GM21786 (cell line): ENCODE results near the gene C3orf52.
"Not testable (repeated sequence)": the region's sequence is repeated elsewhere in the genome, so short reads cannot be mapped to it uniquely, and the experiment has no call there.

ENCODE experiments used
- ATAC-seq: cut with Tn5 transposase; IDR thresholded peaks from one replicate; pipeline ENCODE4 v1.9.1; 2021; ENCODE audit not compliant: unreplicated experiment

Gene C3orf52

GRCh38 chr3:112086076-112086854, at the start of gene C3orf52:
Gene C3orf52 (plus strand): TSS chr3:112086389. CDS start chr3:112086408, 19 bp downstream.
- ATAC-seq, result peak; percentile 85

GRCh38 chr3:112037194-112037593, 49.0 kb upstream of the C3orf52 start:
- not testable (repeated sequence) for ATAC-seq

- ATAC-seq, result no peak
Observed at GRCh38 chr3:112038863-112039262, 47.3 kb upstream of the C3orf52 start.

GRCh38 chr3:112041321-112041720, 44.9 kb upstream of the C3orf52 start:
- ATAC-seq, result no peak

GRCh38 chr3:112042842-112043280, 43.3 kb upstream of the C3orf52 start:
- ATAC-seq, result no peak

GRCh38 chr3:112043621-112044201, 42.5 kb upstream of the C3orf52 start:
- ATAC-seq, result peak; percentile 92

GRCh38 chr3:112046599-112046998, 39.6 kb upstream of the C3orf52 start:
- no peak for ATAC-seq

- ATAC-seq, result no peak
Observed at GRCh38 chr3:112047264-112047663, 38.9 kb upstream of the C3orf52 start.

- ATAC-seq, result no peak
Observed at GRCh38 chr3:112048911-112049310, 37.3 kb upstream of the C3orf52 start.

- no peak for ATAC-seq
Observed at GRCh38 chr3:112053229-112053628, 33.0 kb upstream of the C3orf52 start.

GRCh38 chr3:112056451-112056929, 29.7 kb upstream of the C3orf52 start:
- ATAC-seq, result no peak

GRCh38 chr3:112059497-112059896, 26.7 kb upstream of the C3orf52 start:
- no peak for ATAC-seq

- no peak for ATAC-seq
Observed at GRCh38 chr3:112061152-112061551, 25.0 kb upstream of the C3orf52 start.

GRCh38 chr3:112072387-112073060, 13.7 kb upstream of the C3orf52 start:
- ATAC-seq, result not testable (repeated sequence)

- no peak for ATAC-seq
Observed at GRCh38 chr3:112074006-112074405, 12.2 kb upstream of the C3orf52 start.

- peak; percentile 84 for ATAC-seq
Observed at GRCh38 chr3:112074616-112075497, 11.3 kb upstream of the C3orf52 start.

- ATAC-seq, result peak; percentile 42
Observed at GRCh38 chr3:112078125-112079083, 7.8 kb upstream of the C3orf52 start.

GRCh38 chr3:112083239-112083638, 3.0 kb upstream of the C3orf52 start:
- no peak for ATAC-seq

GRCh38 chr3:112084980-112085705, 1.0 kb upstream of the C3orf52 start:
- no peak for ATAC-seq
